Measurements from ENCODE around the gene H2BK1.

DNA sequence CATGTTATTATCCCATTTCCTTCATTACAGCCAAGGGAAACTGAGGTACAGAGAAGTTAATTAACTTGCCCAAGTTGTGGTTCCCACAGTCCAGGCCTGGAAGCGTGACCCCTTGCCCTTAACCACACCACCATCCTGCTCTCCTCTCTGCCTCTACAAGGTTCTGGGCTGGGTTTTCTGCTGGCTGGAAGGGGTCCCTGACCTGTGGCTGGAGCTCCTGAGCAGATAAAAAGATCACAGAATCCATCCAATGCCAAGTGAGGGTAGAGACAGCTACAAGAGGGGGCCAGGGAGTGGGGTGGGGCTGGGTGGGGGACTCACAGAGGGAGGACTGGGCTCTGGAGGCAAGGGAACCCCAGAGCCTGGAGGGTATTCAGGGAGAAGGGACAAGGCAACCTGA is 33.0 kb downstream of the H2BK1 start:
- TF ChIP-seq, protein P1, sequence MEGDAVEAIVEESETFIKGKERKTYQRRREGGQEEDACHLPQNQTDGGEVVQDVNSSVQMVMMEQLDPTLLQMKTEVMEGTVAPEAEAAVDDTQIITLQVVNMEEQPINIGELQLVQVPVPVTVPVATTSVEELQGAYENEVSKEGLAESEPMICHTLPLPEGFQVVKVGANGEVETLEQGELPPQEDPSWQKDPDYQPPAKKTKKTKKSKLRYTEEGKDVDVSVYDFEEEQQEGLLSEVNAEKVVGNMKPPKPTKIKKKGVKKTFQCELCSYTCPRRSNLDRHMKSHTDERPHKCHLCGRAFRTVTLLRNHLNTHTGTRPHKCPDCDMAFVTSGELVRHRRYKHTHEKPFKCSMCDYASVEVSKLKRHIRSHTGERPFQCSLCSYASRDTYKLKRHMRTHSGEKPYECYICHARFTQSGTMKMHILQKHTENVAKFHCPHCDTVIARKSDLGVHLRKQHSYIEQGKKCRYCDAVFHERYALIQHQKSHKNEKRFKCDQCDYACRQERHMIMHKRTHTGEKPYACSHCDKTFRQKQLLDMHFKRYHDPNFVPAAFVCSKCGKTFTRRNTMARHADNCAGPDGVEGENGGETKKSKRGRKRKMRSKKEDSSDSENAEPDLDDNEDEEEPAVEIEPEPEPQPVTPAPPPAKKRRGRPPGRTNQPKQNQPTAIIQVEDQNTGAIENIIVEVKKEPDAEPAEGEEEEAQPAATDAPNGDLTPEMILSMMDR (IDR thresholded peaks at IDR 0.05), result no peak
- TF ChIP-seq POLR2AphosphoS5 (IDR thresholded peaks at IDR 0.05; ENCODE audit: insufficient read depth in 1 of 2, low read depth in 1 of 2), result no peak

Measured in vagina (tissue), 2 donors.